ENCODE results near the gene MAG.

Gene MAG

DNA sequence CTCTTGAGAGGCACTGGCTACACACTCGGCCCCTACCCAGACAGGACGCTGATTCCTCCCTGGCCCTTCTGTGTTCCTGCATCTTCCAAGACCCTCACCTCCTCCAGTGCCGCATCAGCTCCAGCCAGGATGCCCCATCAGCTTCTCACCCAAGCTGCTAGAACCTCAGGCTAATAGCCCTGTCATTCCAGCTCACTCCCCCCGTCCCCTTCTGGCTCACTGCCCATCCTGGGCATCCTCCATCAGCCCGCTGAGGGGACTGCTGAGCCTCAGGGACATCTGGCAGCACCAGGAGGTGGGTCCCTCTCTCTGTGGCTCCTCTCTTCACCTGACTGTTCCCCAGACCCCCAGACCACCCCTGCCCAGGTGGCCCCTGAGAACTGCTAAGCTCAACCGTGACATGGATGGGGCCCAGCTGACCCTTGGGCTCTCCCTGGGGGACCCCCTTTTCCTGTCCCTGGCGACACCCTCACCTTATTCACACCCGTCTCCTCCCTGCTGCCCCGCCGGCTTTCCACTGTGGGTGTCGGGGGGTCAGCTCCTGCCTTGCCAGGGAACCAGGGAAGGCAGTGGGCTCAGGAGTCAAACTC, 71.1 kb downstream of the MAG start:
- DNase-seq: no peak

Measured in stimulated activated CD4-positive, alpha-beta T cell treated with anti-CD3 and anti-CD28 coated beads, Interleukin-15, amount 100 ng/mL, for 24 hours (primary cell).